Measurements from ENCODE around the gene LRMDA.

The LRMDA gene

GRCh38 chr10:76115471-76116155 is 684.2 kb downstream of the LRMDA start:
- Histone ChIP-seq H3K9ac (no peak overlapping the region), H3K27ac (peak overlapping the region; percentile 39), H3K4me1 (peaks cover 25% of the 10 kb centered on the region), H3K36me3 (ENCODE audit: control insufficient read depth, insufficient read depth, low read length) (no peaks in the 10 kb centered on the region), H3K27me3 (ENCODE audit: control insufficient read depth, insufficient read depth, low read length) (no peaks in the 10 kb centered on the region), H3K4me2 (ENCODE audit: low read length) (peak overlapping the region; percentile 17), H3K79me2 (no peaks in the 10 kb centered on the region), H3K4me3 (ENCODE audit: low read depth, low read length) (no peak overlapping the region), H3K9me3 (ENCODE audit: control insufficient read depth, low read length) (no peaks in the 10 kb centered on the region), H2AFZ (peak overlapping the region; percentile 61)
- TF ChIP-seq, protein P1, sequence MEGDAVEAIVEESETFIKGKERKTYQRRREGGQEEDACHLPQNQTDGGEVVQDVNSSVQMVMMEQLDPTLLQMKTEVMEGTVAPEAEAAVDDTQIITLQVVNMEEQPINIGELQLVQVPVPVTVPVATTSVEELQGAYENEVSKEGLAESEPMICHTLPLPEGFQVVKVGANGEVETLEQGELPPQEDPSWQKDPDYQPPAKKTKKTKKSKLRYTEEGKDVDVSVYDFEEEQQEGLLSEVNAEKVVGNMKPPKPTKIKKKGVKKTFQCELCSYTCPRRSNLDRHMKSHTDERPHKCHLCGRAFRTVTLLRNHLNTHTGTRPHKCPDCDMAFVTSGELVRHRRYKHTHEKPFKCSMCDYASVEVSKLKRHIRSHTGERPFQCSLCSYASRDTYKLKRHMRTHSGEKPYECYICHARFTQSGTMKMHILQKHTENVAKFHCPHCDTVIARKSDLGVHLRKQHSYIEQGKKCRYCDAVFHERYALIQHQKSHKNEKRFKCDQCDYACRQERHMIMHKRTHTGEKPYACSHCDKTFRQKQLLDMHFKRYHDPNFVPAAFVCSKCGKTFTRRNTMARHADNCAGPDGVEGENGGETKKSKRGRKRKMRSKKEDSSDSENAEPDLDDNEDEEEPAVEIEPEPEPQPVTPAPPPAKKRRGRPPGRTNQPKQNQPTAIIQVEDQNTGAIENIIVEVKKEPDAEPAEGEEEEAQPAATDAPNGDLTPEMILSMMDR (IDR thresholded peaks at IDR 0.05): no peak

GRCh38 chr10:76116523-76116922 is 685.1 kb downstream of the LRMDA start:
- H3K9ac ChIP-seq: no peak overlapping the region
- H3K36me3 ChIP-seq (ENCODE audit: control insufficient read depth, insufficient read depth, low read length): no peaks in the 10 kb centered on the region
- no peaks in the 10 kb centered on the region for H3K79me2 ChIP-seq
- no peaks in the 10 kb centered on the region for H3K27me3 ChIP-seq (ENCODE audit: control insufficient read depth, insufficient read depth, low read length)
- no peak overlapping the region for H3K4me3 ChIP-seq (ENCODE audit: low read depth, low read length)
- no peaks in the 10 kb centered on the region for H3K9me3 ChIP-seq (ENCODE audit: control insufficient read depth, low read length)
- TF ChIP-seq, protein P1 (IDR thresholded peaks at IDR 0.05): no peak
- no peak overlapping the region for H3K27ac ChIP-seq
- H3K4me1 ChIP-seq: peaks cover 25% of the 10 kb centered on the region
- H2AFZ ChIP-seq: no peak overlapping the region
- no peak overlapping the region for H3K4me2 ChIP-seq (ENCODE audit: low read length)

DNA sequence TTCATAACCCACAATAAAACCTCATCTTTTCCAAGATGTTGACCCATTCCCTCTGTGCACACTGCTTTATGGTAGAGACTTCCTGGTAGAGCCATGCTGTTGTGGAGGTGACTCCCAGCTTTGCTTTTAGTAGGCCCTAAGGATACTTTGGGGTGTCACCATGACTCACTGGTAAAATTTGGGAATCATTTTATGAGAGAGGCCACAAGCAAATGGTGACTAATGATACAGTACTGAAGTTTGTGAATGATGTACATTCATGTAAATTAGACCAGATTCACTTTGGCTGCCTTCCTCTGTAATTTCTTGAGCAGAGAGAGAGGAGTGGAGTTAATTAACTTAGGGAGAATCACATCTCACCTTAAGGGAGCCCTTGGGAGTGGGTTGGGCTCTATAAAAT is 686.5 kb downstream of the LRMDA start:
- H3K27ac ChIP-seq: no peak overlapping the region
- H3K4me1 ChIP-seq: peaks cover 22% of the 10 kb centered on the region
- no peak overlapping the region for H3K4me3 ChIP-seq (ENCODE audit: low read depth, low read length)
- H3K4me2 ChIP-seq (ENCODE audit: low read length): no peak overlapping the region
- no peak overlapping the region for H2AFZ ChIP-seq
- H3K9ac ChIP-seq: no peak overlapping the region
- no peaks in the 10 kb centered on the region for H3K79me2 ChIP-seq
- no peaks in the 10 kb centered on the region for H3K9me3 ChIP-seq (ENCODE audit: control insufficient read depth, low read length)
- TF ChIP-seq, protein P1 (IDR thresholded peaks at IDR 0.05): no peak
- H3K27me3 ChIP-seq (ENCODE audit: control insufficient read depth, insufficient read depth, low read length): no peaks in the 10 kb centered on the region
- no peaks in the 10 kb centered on the region for H3K36me3 ChIP-seq (ENCODE audit: control insufficient read depth, insufficient read depth, low read length)

DNA sequence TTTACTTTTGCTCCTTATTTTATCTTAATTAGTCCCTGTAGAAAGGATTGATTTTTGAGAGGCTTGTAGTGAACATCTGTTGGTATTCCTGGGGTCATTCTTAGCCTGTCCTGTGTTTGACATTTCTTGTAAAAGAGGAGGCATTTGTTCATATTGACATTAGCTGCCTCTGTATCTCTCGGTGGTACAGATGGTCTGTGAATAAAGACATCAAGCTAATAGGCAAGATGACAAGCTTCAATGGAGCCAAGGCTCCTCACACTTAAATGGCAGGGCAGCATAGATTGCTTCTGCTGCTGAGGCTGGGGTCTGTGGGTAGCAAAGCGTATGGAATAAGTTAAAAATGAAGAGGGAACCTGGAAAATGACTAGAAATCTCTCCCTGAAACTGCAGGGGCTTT is 687.6 kb downstream of the LRMDA start:
- H3K4me1 ChIP-seq: peaks cover 18% of the 10 kb centered on the region
- H3K4me2 ChIP-seq (ENCODE audit: low read length): no peak overlapping the region
- no peak overlapping the region for H2AFZ ChIP-seq
- no peaks in the 10 kb centered on the region for H3K79me2 ChIP-seq
- H3K27ac ChIP-seq: no peak overlapping the region
- no peak overlapping the region for H3K4me3 ChIP-seq (ENCODE audit: low read depth, low read length)
- TF ChIP-seq, protein P1 (IDR thresholded peaks at IDR 0.05): no peak
- no peaks in the 10 kb centered on the region for H3K9me3 ChIP-seq (ENCODE audit: control insufficient read depth, low read length)
- H3K9ac ChIP-seq: no peak overlapping the region
- no peaks in the 10 kb centered on the region for H3K27me3 ChIP-seq (ENCODE audit: control insufficient read depth, insufficient read depth, low read length)
- no peaks in the 10 kb centered on the region for H3K36me3 ChIP-seq (ENCODE audit: control insufficient read depth, insufficient read depth, low read length)

DNA sequence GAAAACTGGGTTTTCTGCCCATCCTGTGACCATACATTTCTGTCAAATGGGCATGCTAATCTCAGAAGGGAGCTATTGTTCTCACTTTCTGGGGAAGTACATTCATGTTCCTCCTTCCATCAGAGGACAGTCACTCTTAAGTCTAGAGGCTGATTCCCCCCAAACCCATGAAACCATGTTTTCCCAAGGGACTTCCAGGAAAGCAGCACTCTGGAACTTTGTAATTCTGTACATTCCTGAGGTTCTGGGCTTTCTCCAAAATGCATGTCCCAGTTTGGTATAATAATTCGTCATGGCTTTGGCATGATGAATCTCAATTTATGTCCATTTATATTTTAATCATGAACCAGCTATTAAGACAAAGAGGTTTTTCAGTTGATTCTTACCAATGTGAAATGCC is 688.1 kb downstream of the LRMDA start:
- no peak overlapping the region for H3K9ac ChIP-seq
- no peak overlapping the region for H3K4me2 ChIP-seq (ENCODE audit: low read length)
- no peak overlapping the region for H3K4me3 ChIP-seq (ENCODE audit: low read depth, low read length)
- no peaks in the 10 kb centered on the region for H3K9me3 ChIP-seq (ENCODE audit: control insufficient read depth, low read length)
- H2AFZ ChIP-seq: no peak overlapping the region
- H3K79me2 ChIP-seq: no peaks in the 10 kb centered on the region
- no peaks in the 10 kb centered on the region for H3K36me3 ChIP-seq (ENCODE audit: control insufficient read depth, insufficient read depth, low read length)
- TF ChIP-seq, protein P1 (IDR thresholded peaks at IDR 0.05): no peak
- H3K4me1 ChIP-seq: peaks cover 14% of the 10 kb centered on the region
- H3K27ac ChIP-seq: no peak overlapping the region
- no peaks in the 10 kb centered on the region for H3K27me3 ChIP-seq (ENCODE audit: control insufficient read depth, insufficient read depth, low read length)

Measured in parathyroid adenoma (tissue), 2 donors.